ENCODE measurements around the gene MUC7.
"Not testable (repeated sequence)": the region's sequence is repeated elsewhere in the genome, so short reads cannot be mapped to it uniquely, and the experiment has no call there.

MUC7 gene

GRCh38 chr4:70471897-70472296 is at the start of gene MUC7:
Gene MUC7 (plus strand): TSS chr4:70472197. CDS start chr4:70474022, 1,825 bp downstream.
- in situ Hi-C loops (cut with MboI; ENCODE audit: low sequenced_read_pairs), result no loop called here

GRCh38 chr4:70425306-70425705 is 46.7 kb upstream of the MUC7 start:
- in situ Hi-C loops (cut with MboI; ENCODE audit: low sequenced_read_pairs), result no loop called here

GRCh38 chr4:70426789-70427188 is 45.2 kb upstream of the MUC7 start:
- in situ Hi-C loops (cut with MboI; ENCODE audit: low sequenced_read_pairs), result no loop called here

GRCh38 chr4:70437197-70437596 is 34.8 kb upstream of the MUC7 start:
- in situ Hi-C loops (cut with MboI; ENCODE audit: low sequenced_read_pairs), result no loop called here

- in situ Hi-C loops (cut with MboI; ENCODE audit: low sequenced_read_pairs), result no loop called here
Measured at GRCh38 chr4:70442474-70442873, 29.5 kb upstream of the MUC7 start.

GRCh38 chr4:70443329-70443728 is 28.7 kb upstream of the MUC7 start:
- in situ Hi-C loops (cut with MboI; ENCODE audit: low sequenced_read_pairs), result no loop called here

- in situ Hi-C loops (cut with MboI; ENCODE audit: low sequenced_read_pairs), result no loop called here
Measured at GRCh38 chr4:70449220-70449619, 22.8 kb upstream of the MUC7 start.

GRCh38 chr4:70452946-70453345 is 19.1 kb upstream of the MUC7 start:
- in situ Hi-C loops (cut with MboI; ENCODE audit: low sequenced_read_pairs), result no loop called here

- in situ Hi-C loops (cut with MboI; ENCODE audit: low sequenced_read_pairs), result no loop called here
Measured at GRCh38 chr4:70463335-70463734, 8.7 kb upstream of the MUC7 start.

GRCh38 chr4:70473679-70474078 is 1.7 kb downstream of the MUC7 start:
- in situ Hi-C loops (cut with MboI; ENCODE audit: low sequenced_read_pairs), result no loop called here

- in situ Hi-C loops (cut with MboI; ENCODE audit: low sequenced_read_pairs), result no loop called here
Measured at GRCh38 chr4:70488748-70489147, 16.8 kb downstream of the MUC7 start.

GRCh38 chr4:70496231-70496630 is 24.2 kb downstream of the MUC7 start:
- in situ Hi-C loops (cut with MboI; ENCODE audit: low sequenced_read_pairs), result no loop called here

GRCh38 chr4:70501838-70502237 is 29.8 kb downstream of the MUC7 start:
- in situ Hi-C loops (cut with MboI; ENCODE audit: low sequenced_read_pairs), result not testable (repeated sequence)

GRCh38 chr4:70504733-70505132 is 32.7 kb downstream of the MUC7 start:
- in situ Hi-C loops (cut with MboI; ENCODE audit: low sequenced_read_pairs), result no loop called here

GRCh38 chr4:70505151-70505748 is 33.3 kb downstream of the MUC7 start:
- in situ Hi-C loops (cut with MboI; ENCODE audit: low sequenced_read_pairs), result no loop called here

- in situ Hi-C loops (cut with MboI; ENCODE audit: low sequenced_read_pairs), result no loop called here
Measured at GRCh38 chr4:70508801-70509200, 36.8 kb downstream of the MUC7 start.

- in situ Hi-C loops (cut with MboI; ENCODE audit: low sequenced_read_pairs), result no loop called here
Measured at GRCh38 chr4:70511365-70511764, 39.4 kb downstream of the MUC7 start.

GRCh38 chr4:70515367-70516250 is 43.6 kb downstream of the MUC7 start:
- in situ Hi-C loops (cut with MboI; ENCODE audit: low sequenced_read_pairs), result no loop called here

- in situ Hi-C loops (cut with MboI; ENCODE audit: low sequenced_read_pairs), result no loop called here
Measured at GRCh38 chr4:70518269-70518668, 46.3 kb downstream of the MUC7 start, which contains the start of gene AMTN. Gene AMTN (plus strand): TSS chr4:70518569. CDS start chr4:70518778, 209 bp downstream.

GRCh38 chr4:70518716-70519115 is 46.7 kb downstream of the MUC7 start:
- in situ Hi-C loops (cut with MboI; ENCODE audit: low sequenced_read_pairs), result no loop called here

- in situ Hi-C loops (cut with MboI; ENCODE audit: low sequenced_read_pairs), result no loop called here
Measured at GRCh38 chr4:70522626-70523025, 50.6 kb downstream of the MUC7 start.

- in situ Hi-C loops (cut with MboI; ENCODE audit: low sequenced_read_pairs), result no loop called here
Measured at GRCh38 chr4:70530997-70531396, 59.0 kb downstream of the MUC7 start.

Measured in HL-60/S4 treated with retinoic acid at 250 ng/mL for 4 days and 3 days (cell line).